NT2/D1 (cell line): ENCODE measurements around the gene PCDH19.

Experiments used
- SUZ12 ChIP-seq: IDR thresholded peaks from 2 replicates; pipeline ENCODE4 v1.6.1; 2011; ENCODE audit not compliant: insufficient read length, insufficient read depth; ENCODE audit errors: extremely low read depth
- YY1 ChIP-seq: IDR thresholded peaks from 2 replicates; pipeline ENCODE4 v1.6.1; 2011; ENCODE audit not compliant: insufficient read length, insufficient read depth

DNA sequence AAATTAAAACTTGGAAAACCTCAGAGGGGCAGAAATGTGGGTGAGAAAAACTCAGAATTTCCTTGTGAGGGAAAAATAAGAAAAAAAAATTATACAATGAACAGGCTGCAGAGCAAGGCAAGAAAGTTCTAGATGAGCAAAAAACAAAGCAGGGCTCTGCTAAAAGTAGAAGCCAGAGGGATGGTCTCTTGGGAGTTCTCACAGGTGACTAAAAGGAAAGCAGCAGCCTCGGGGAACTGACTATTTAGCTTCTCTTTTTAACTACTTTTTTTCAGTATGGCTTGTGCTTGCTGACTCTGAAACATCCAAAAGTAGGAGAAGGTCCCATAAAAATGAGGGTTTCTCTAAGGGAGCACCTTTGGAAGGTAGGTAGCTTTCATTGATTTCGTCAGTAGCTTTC is 36.4 kb downstream of the PCDH19 start:
- TF ChIP-seq SUZ12 (no peak), YY1 (no peak)
